ENCODE data around the gene NCKAP5.

NCKAP5 gene

DNA sequence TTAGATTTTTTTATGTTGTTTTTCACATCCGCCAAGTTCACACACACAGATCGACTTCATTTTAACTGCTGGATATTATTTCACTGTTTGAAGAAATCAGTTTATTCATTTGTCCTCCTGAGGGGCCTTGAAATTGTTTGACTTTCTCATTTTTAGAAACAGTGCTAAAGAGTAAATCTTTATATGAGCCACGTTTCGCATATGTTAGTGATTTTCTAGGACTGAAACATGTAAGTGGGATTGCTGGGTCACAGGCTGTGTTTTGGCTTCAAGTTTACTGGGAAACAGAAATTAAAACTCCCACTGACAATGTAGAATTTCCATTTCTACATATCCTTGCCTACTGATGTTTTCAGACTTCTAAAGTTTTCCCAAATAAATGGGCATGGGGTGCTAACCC lies 363.8 kb downstream of the NCKAP5 start:
- no peak for DNase-seq (ENCODE audit: low spot score)

DNA sequence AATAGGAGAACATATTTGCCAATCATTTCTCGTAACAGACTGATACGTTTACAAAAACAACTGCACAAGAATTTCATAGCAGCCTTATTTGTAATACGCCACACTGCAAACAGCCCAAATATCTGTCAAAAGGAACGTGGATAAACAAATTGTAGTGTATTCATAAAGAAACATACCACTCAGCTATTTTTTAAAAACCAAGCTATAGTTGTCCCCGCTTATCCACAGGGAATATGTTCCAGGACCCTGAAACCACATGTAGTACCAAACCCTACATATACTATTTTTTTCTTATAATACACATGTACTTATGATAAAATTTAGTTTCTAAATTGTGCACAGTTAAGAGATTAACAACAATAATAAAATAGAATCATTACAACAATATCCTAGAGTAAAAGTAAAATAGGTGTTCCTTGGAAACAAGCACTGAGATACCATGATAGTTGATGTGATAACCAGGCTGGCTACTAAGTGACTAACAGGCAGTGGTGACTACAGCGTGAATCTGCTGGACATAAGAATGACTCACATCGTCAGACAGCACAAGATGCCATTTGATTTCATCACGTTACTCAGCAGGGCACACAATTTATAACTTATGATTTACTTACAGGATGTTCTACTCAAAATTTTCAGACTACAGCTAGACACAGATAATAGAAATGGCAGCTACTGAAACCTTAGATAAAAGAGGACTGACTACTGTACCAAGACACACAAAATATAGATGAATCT lies 367.4 kb downstream of the NCKAP5 start:
- DNase-seq (ENCODE audit: low spot score), result peak; percentile 60

DNA sequence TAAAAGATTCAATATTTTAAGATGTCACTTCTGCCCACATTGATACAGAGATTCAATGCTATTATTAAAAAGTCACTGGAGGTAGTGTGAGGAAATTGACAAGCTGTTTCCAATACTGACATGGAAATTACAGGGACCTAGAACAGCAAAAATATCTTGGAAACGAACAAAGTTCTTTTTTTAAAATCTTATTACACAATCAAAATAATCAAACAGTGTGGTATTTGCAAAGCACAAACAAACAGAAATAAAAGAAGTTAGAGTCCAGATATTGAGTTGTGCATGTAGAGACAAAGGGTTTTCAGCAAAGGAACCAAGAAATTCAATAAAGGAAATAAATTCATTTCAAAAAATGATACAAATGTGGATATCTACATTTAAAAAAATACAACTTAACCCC lies 369.6 kb downstream of the NCKAP5 start:
- DNase-seq (ENCODE audit: low spot score), result no peak

DNA sequence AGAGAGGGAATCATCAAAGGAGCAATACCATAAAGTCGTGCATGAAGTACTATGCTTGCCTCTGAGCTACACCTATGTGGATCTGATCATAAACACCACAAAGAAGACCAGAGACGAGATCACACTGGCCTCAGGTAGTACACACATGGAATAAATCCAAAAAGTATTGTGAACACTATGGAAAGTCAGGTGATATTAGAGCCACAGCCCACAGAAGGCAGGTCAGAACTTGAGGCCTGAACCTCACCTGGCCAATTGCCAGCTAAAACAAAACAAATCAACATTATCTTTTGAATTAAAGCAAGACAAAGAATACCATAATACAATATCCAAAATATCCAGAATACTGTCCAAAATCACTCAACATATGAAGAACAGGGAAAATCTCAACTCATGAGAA lies 371.1 kb downstream of the NCKAP5 start:
- no peak for DNase-seq (ENCODE audit: low spot score)

DNA sequence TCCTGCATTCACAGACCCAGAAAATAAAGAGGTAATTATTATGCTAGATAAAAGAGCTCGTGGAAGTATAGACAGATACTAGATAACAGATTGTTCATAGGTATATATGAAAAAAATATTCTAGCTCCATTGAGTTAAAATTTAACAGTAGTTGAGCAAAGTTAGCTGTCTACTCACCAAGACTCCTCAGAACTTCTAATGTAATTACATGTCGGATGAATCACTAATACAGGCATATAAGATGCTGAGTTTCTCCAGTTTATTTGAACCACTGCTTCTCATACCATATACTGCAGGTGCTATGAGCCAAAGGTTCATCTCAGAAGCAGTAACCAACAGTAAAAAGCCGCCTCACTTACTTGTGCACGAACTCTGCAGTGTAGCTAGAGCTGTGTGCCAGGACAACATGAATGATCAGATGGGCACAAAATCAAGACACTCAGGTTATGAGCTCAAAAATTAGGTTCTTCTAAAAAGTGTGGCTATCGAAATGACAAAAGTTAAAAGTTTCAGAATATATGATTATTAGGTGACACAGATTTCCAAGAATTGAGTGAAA lies 373.4 kb downstream of the NCKAP5 start:
- no peak for DNase-seq (ENCODE audit: low spot score)

DNA sequence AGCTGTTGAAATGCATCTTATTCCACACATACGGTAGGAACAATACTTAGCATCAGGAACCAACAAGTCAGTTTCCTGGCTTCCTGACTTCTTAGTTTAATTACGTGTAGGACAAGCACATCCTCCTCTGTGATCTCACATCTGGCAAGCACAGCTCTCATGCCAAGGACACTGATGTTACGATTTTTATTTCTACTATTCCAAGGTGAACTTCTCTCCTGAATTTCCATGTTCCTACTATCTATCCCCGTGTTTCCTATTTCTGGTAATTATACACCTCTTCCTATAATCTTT lies 374.0 kb downstream of the NCKAP5 start:
- no peak for DNase-seq (ENCODE audit: low spot score)

DNA sequence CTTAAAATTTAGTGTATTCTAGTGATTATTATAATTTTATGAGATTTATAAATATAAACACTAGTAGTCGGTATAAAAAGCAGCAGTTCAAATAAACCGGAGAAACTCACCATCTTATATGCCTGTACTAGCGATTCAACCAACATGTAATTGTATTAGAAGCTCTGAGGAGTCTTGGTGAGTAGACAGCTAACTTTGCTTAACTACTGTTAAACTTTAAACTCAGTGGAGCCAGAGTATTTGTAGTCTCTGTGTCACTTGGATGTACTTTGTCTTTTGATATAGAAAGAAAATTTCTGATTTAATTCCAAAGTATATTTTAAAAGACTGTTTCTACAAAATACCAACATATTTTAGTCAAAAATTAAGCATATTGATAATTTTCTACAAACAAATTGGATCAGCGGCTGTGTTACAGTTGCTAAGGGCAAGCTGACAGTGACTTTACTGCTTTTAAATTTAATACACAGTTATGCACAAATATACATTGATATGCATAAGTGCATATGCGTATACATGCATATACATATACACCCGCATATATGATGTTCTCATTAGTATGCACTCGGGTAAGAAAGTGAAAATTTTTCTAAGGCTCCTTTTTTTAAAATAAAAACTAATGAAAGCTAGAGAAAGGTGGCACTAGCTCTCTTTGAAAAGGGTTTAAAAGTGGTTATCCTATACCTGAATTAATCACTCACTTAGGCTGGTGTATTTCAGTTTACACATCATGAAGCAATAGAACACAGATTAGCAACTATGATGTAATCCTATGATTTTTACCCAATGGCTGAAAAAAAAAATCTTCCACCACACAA lies 374.5 kb downstream of the NCKAP5 start:
- no peak for DNase-seq (ENCODE audit: low spot score)

DNA sequence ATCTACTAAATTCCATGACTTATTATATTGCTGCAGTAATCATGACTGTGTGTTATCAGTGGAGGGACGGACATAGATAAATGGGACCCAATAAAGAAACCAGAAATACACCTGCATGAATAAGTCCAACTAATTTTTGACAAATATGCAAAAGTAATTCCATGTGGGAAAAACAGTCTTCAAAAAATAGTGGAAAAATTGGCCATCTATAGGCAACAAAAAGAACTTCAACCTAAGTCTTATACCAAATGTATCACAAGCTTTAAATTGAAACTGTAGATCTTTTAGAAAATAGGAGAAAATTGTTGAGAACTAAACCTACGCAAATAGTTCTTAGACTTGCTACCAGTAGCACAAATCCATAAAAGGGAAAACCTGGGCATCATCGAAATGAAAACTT lies 376.2 kb downstream of the NCKAP5 start:
- DNase-seq (ENCODE audit: low spot score), result no peak

DNA sequence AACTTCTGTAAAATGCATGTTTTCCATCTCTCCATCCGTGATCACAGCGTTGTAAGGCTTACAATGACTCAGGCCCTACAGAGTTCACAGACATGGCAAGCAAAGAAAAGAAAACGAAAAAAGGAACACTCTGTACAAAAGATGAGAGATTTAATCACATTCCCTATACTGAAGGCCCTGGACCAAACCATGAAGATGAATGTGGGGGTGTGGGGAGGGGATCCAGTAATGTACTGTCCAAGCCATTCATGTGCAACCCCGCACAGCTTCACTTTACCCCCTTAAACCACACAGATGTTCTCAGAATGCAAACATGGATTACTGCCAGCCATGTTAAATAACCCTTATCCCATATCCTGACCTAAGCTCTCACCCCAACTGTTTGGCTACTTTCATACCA lies 391.1 kb downstream of the NCKAP5 start:
- no peak for DNase-seq (ENCODE audit: low spot score)

DNA sequence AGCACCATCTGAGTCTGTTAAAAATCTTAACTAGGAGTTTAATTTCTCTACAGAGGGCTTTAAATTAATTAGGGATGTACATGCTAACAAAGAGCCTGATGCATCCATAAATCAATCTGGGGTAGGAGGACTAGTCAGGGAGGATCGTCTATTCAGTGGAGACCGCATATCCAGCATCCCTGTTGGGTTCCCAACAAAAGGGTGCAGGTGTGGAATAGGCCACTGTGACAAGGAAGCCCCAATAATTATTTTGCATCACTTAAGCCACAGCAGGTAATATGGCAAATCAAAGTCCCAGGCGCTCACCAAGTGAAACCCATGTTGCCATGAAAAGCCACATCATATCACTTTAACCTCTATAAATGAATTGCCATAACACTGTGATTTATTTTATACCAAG lies 392.3 kb downstream of the NCKAP5 start:
- DNase-seq (ENCODE audit: low spot score), result no peak

DNA sequence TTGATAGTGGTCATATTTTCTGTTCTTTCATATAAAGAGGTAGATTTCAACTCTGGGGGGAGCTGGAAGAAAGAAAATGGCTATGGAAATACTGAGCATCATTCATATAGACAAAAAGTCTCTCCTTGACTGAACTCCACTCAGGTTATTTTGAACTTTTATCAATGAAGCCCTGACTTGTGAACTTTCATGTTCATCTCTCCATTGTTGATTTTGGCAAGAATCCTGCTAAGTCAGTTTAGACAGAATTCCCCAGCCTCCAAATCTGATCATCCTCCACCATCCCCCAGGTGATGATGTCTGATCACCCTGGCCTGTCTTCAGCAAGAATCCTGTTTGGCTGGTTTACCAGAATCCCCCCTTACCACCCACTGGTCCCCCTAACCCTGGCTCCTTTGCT lies 395.0 kb downstream of the NCKAP5 start:
- no peak for DNase-seq (ENCODE audit: low spot score)

DNA sequence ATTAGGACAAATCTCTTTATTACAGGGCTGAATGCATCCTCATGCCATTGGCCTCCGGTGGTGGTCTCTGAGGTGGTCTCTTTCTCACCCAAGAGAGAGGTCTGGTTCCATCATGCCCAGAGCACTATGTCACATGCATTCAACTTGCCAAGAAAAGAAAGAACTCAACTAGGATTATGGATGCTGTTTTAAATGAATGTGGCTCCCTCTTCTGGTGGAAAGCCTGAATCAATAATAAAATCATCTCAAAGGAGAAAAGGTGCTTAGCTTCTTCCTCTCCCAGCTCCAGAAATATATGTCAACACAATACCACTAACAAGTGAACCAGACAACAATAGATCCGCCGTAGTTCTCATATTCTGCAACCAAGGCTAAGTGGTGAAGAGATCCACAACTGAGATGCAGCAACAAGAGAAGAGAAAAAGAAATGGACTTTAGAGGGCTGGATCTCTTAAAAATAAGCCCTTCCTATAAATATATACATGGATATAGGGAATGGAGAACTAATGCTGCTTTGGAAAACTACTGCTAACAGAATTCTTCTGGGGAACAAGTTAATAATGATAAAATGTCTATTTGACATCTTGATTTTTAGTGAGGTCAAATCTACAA lies 396.8 kb downstream of the NCKAP5 start:
- peak; percentile 7 for DNase-seq (ENCODE audit: low spot score)

DNA sequence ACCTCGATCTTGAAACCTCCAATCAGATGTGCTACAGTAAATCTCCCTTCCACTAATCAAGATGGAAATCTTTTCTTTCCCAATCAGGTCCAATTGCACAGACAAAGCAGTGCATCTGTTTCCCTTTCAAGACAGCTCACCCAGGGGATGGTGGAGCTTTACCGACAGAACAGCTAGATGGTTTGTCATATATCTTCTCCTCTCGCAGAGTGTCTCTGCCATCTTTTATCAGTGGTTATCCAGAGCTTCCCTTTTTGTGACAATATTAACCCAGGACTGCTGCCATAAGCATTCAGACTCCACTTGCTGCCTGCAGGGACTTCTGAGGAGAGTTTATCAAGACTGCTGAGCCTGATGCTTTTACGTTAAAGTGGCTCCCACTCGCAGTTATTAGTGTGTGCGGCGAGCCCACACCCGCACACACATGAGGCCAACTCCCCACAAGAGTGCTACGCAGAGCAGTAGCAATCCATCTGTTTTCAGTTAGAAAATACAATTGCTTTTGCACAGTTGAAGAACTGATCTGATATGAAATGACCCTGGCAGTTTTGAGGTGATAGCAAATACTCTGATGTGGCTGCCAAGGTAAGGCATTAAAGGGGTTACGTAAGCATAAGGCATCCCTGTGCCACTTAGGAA lies 398.9 kb downstream of the NCKAP5 start:
- no peak for DNase-seq (ENCODE audit: low spot score)

DNA sequence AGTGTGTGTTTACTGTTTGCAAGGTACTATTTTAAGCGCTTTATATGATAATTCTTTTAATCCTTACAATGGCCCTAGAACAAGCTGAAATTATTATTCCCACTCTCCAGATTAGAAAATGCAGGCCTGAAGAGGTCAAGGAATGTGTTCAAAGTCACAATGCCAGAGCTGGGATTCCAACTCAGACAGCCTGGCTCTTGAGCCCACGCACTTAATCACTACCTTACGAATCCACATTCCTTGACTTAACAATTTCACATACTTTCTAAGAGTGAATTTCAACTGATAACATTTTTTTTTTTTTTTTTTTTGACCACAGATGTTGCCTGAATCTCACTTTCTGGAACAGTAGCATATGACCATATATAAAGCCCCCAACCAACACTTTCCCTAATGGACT lies 400.3 kb downstream of the NCKAP5 start:
- no peak for DNase-seq (ENCODE audit: low spot score)

DNA sequence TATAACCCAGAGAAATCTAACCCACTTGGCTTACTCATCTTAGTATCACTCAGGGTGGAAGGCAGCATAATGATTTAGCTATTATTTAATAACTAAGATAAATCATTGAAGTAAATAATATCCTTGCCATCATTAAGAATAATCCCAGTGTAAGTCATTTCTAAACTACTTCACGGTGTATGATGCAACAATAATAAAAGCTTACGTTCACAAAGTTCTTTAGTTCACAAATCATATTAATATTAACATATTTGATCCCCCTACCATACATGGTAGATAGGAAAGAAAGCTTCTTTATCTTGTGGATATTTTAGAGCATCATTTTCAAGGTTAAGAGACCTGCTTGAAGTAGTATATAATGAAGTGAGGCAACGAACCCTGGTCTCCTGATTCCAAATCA lies 401.0 kb downstream of the NCKAP5 start:
- no peak for DNase-seq (ENCODE audit: low spot score)

DNA sequence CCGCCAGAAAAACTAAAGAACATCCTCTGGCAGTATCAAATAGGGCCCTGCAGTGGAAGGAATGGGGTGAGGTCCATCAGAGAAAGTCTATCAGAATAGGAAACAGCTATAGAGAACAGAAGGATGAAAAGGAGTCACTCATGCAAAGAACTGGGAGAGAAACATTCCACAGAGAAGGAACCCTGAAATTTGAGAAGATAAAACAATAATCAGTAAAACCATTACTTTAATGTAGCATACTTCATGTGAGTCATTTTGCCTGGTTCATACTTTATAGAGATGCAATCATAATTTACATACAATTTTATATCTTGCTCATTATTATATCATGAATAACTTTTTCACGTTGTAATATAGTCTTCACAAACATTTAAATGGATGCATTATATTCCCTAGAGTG lies 402.2 kb downstream of the NCKAP5 start:
- peak; percentile 7 for DNase-seq (ENCODE audit: low spot score)

DNA sequence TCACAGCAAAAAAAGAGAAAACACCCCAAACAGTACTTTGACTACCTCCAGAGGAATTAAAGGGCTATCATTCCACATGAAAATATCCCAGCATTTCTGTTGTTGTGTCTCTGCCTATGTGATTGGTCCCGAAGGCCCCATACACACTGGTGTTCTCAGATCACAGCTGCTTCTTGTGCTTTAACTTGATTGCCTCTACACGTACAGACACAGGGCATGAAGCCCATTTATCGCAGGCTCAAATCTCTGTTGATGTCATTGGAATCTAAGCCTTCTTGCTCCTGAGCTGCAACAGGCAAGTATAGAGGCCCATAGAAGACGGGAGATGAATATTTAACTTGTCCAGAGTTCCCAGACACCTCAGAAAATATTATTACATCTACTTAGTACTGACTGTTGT lies 405.2 kb downstream of the NCKAP5 start:
- DNase-seq (ENCODE audit: low spot score), result no peak

DNA sequence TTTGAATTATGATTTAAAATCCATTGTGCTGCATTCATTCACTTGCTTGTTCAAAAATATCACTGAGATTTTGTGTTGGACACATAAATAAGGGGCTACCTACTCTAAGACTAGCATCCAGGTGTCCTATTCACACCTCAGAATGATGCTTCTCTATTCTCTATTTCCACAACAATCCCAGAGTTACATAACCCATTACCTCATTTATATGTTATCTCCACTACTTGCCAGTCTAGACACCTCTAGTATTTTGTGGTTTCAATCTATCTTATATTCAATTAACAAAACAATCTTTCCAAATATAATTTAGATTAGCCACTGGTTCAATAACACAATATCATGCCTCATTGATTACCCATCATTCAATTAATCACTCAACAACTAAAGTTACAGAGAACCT lies 409.8 kb downstream of the NCKAP5 start:
- no peak for DNase-seq (ENCODE audit: low spot score)

DNA sequence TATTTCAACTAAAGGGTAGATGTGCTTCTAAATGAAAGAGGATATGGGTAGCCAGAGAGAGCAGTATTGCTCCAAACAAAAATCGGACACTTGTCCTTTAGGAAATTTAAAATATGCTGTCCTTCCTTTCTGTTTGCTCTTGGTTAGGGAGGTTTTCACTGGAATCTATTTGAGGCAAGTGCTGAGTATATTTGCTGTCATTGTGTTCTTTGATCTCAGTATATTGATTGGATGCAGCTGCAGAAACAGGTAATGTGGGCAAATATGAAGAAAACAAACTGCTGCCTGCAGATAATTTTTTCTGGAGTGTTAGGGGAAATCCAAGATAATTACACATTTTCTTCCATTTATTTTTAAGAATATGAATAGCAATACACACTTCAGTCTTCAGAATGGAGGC lies 410.2 kb downstream of the NCKAP5 start:
- no peak for DNase-seq (ENCODE audit: low spot score)

DNA sequence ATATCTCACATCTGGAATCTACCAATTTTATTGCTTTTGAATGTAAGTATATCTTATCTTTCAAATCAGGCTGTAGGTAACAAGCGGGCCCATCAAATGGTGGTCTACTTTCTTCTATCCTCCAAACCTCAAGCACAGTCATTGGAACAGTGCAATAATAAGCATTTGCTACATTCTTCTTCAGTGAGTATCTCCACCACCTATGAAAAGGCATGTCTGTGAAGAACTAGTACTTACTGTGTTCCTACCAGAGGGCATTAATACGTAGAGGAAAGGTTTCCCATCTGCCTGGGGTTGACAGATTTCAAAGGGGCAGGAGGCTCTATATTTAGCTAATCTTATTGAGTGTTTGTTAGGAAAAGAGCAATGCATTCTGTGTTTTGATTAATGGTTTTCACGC lies 411.1 kb downstream of the NCKAP5 start:
- no peak for DNase-seq (ENCODE audit: low spot score)

DNA sequence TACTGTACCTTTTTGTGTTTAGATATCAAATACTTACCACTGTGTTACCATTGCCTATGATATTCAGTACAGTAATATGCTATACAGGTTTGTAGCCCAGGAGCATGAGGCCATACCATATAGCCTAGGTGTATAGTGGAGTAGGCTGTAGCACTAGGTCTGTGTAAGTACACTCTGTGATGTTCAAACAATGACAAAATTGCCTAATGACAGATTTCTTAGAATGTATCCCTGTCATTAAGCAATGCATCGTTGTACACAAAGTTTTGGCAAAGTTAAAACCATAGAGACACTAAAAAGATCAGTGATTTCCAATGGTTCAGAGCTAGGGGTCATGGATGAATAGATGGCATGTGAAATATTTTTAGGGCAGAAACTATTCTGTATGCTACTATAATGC lies 415.5 kb downstream of the NCKAP5 start:
- DNase-seq (ENCODE audit: low spot score), result no peak

DNA sequence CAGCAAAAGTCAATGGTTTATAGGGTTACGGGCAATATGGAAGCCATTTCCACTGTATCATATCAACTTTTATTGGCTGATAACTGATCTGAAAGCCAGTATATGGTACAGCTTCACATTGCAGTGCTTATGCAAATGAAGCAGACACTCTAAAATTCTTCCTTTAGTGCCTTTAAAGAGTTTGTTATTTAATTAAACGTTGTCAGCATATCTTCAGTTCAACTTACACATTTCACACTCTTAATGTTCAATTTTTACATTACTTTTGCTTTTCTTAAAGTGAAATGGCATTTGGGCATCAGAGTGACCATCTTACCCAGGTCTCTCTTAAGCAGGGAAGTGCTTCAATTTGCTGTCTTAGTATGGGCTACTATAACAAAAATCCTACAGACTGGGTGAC lies 420.1 kb downstream of the NCKAP5 start:
- no peak for DNase-seq (ENCODE audit: low spot score)

DNA sequence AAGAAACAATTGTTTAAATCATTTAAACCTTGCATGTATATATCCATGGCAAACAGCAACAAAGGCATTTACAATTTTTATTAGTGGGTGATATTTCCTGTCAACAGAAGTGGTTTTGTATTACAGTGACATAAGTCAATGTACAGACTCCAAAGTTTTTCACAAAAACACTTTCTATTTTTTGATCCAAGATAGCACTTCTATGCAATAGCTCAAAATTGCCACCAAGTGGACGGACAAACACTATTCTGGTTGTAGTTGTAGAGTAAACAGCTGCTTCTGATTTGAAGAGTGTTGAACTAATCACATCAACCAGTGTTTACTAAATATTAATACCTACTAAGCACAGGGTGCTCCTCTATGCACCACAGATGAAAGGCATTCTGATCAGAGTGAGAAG lies 421.4 kb downstream of the NCKAP5 start:
- no peak for DNase-seq (ENCODE audit: low spot score)

Data from hepatic stellate cell (primary cell).